Epithelial cell of proximal tubule (primary cell): Measurements from ENCODE around the gene RAB40C. TPM values are rescaled to one million over a fixed set of nuclear protein-coding genes. Genes with fewer than 3 reads are reported as not detected.

Experiments
- DNase-seq: peaks from one replicate; pipeline ENCODE4 v3.0.0-alpha.2; 2011; ENCODE audit warnings: low read depth
- H3K4me3 ChIP-seq: 2 replicates; pipeline ENCODE4 v1.5.1; 2011; ENCODE audit warnings: low read depth, mild to moderate bottlenecking, low read length
- CTCF ChIP-seq: conservative IDR thresholded peaks from 2 replicates; pipeline ENCODE4 v1.5.1; 2012; ENCODE audit warnings: low read depth, mild to moderate bottlenecking, low read length
- total RNA-seq: library from RNA; depleted of rRNA; stranded (reverse); fragments of >200 nt; gene quantifications from 2 replicates; pipeline ENCODE4 v1.2.3, GENCODE V29; 2015

The RAB40C gene
- total RNA-seq, 1 donor from 2014 or later, result 9.9 TPM

- no peak overlapping the region for H3K4me3 ChIP-seq
- DNase-seq, result no peak
- TF ChIP-seq CTCF, result no peak
Observed at GRCh38 chr16:555528-556473, 34.1 kb upstream of the RAB40C start.

GRCh38 chr16:556474-557173 lies 33.2 kb upstream of the RAB40C start:
- H3K4me3 ChIP-seq, result no peak overlapping the region
- no peak for DNase-seq
- no peak for TF ChIP-seq CTCF

DNA sequence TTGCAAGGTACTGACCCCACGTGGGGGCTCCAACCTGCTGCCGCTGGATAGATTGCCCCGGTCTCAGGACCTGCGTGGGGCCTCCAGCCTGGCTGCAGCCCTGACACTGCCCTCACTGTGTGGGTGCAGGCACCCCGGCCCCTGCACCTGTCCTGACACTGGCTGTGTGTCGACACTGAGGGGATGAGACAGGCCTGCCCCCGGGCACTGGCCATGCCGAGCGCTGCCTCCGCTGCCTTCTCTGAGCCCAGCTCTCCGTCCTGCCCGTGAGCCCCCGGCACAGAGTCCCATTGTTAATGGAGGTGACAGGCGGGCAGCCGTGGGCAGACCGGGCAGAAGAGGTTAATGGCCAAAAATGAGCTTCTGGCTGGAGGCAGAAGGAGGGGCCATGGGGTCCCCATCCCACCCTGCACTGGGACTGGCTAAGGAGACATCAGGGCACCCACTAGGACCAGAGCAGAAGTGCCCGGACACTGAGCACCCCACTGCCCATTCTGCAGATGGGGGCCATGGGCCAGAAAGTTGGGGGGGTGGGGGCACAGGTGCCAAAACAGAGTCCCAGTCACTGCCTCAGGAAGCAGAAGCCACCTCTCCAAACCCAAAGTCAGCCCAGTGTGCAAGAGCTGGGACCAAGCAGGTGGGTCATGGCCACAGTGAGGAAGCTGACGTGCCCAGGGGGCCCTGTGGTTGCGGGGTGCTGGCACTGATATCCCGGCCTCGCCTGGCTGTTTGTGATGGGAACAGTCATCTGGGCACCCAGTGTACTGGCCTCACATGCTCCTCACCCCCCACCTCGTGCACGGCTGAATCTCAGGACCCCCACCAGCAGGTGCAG lies 32.2 kb upstream of the RAB40C start:
- TF ChIP-seq CTCF, result no peak
- no peak overlapping the region for H3K4me3 ChIP-seq
- DNase-seq, result no peak

- TF ChIP-seq CTCF, result no peak
- H3K4me3 ChIP-seq, result no peak overlapping the region
- DNase-seq, result no peak
Observed at GRCh38 chr16:558298-559020, 31.4 kb upstream of the RAB40C start.

DNA sequence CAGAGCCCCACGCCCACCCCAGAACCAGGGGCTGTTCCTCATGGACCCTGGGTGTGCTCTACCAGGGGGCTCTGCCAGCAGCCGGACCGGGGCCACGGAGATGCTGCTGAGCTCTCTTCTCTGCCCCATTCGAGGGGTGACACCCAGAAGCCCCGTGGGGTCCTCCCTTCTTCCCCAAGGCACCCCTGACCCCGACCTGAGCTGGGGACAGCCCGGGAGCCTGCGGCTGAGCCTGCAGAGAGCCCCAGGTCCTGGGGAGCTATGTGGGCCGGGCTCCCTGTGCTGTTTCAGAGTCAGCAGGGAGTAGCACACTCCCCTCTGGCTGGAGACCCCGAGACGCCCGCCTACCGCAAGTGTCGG lies 30.9 kb upstream of the RAB40C start:
- no peak for TF ChIP-seq CTCF
- H3K4me3 ChIP-seq, result no peak overlapping the region
- no peak for DNase-seq

- no peak for DNase-seq
- H3K4me3 ChIP-seq, result no peak overlapping the region
- TF ChIP-seq CTCF, result no peak
Observed at GRCh38 chr16:559411-560203, 30.3 kb upstream of the RAB40C start.
